Endothelial cell of umbilical vein (primary cell): ENCODE measurements around the gene SULF2. TPM values are rescaled to one million over a fixed set of nuclear protein-coding genes. Genes with fewer than 3 reads are reported as not detected.
A peak's percentile ranks its signal among the peaks of the same experiment; 100 is the strongest.

Experiments
- BruUV-seq: library from RNA; stranded (reverse); fragments of 400-500 nt; replicated peaks from 2 replicates; lab custom pipeline; 2021; lab: Mats Ljungman, UMichigan
- CTCF ChIA-PET: fragments of 300-600, 350-600 bp; sonication (Branson Sonifier 250); formaldehyde crosslinking; loops from one replicate; lab custom pipeline; 2021; ENCODE audit warnings: antibody characterized with exemption, inconsistent platforms; lab: Charles Lee
- POLR2A ChIA-PET: fragments of 300-600, 350-600 bp; sonication (Branson Sonifier 250); formaldehyde crosslinking; loops from one replicate; lab custom pipeline; 2021; ENCODE audit warnings: antibody characterized with exemption, inconsistent platforms; lab: Charles Lee
- DNase-seq: peaks from one replicate; pipeline ENCODE4 v3.0.0-alpha.2; 2011; ENCODE audit warnings: low read depth, low spot score
- FAIRE-seq: peaks from 2 replicates; lab custom pipeline; 2011; peaks lifted over from hg19 to GRCh38; lab: Jason Lieb, UNC
- H2AFZ ChIP-seq: 2 replicates; pipeline ENCODE4 v1.6.0; 2012; ENCODE audit warnings: low read depth, low read length, control low read depth, inconsistent platforms
- H3K27ac ChIP-seq: 2 replicates; pipeline ENCODE4 v1.5.1; 2011; ENCODE audit warnings: low read depth, mild to moderate bottlenecking, control low read depth, low read length, moderate library complexity; ENCODE audit not compliant: insufficient read depth
- H3K27me3 ChIP-seq, 2 experiments: 2 replicates each; pipeline versions ENCODE4 v1.6.0 to v1.6.1; 2011; ENCODE audit warnings: low read length in 2 of 2, mixed read lengths in 1 of 2; ENCODE audit not compliant: control insufficient read depth in 2 of 2, insufficient read depth in 2 of 2
- H3K36me3 ChIP-seq, 2 experiments: 2 replicates in 1 of 2; 3 replicates in 1 of 2; pipeline ENCODE4 v1.5.1; 2011; ENCODE audit warnings: low read length in 2 of 2, mild to moderate bottlenecking in 1 of 2, moderate library complexity in 1 of 2; ENCODE audit not compliant: control insufficient read depth in 2 of 2, insufficient read depth in 2 of 2; ENCODE audit errors: extremely low read depth in 1 of 2
- H3K4me1 ChIP-seq: 3 replicates; pipeline ENCODE4 v1.5.1; 2011; ENCODE audit warnings: mild to moderate bottlenecking, low read length; ENCODE audit not compliant: control insufficient read depth, insufficient read depth; ENCODE audit errors: extremely low read depth
- H3K4me2 ChIP-seq: 2 replicates; pipeline ENCODE4 v1.6.1; 2011; ENCODE audit warnings: low read length, control low read depth, mixed read lengths; ENCODE audit not compliant: insufficient read depth
- H3K4me3 ChIP-seq, 3 experiments: fragments of 200-600 bp in 1 of 3; sonication (generic), shearing (Covaris generic) in 1 of 3; replicated peaks in 1 of 3; 2 replicates each; pipeline ENCODE4 v1.5.1; 2011 to 2016; ENCODE audit warnings: control low read depth in 3 of 3, low read length in 3 of 3, mild to moderate bottlenecking in 2 of 3, inconsistent platforms in 1 of 3, low read depth in 1 of 3, moderate library complexity in 1 of 3; ENCODE audit not compliant: insufficient read depth in 1 of 3
- H3K79me2 ChIP-seq: 2 replicates; pipeline ENCODE4 v1.6.0; 2012; ENCODE audit warnings: low read length, inconsistent platforms; ENCODE audit not compliant: control insufficient read depth, insufficient read depth
- H3K9ac ChIP-seq: replicated peaks from 2 replicates; pipeline ENCODE3; 2011; ENCODE audit warnings: low read length, control low read depth; ENCODE audit not compliant: insufficient read depth; ENCODE audit errors: extremely low read depth
- H3K9me1 ChIP-seq: replicated peaks from 3 replicates; pipeline ENCODE4 v1.6.0; 2011; ENCODE audit warnings: mild to moderate bottlenecking, low read length; ENCODE audit not compliant: control insufficient read depth, insufficient read depth; ENCODE audit errors: extremely low read depth
- H3K9me3 ChIP-seq: replicated peaks from 2 replicates; pipeline ENCODE4 v1.5.1; 2012; ENCODE audit warnings: low read length, inconsistent platforms; ENCODE audit not compliant: control insufficient read depth, insufficient read depth
- H4K20me1 ChIP-seq: replicated peaks from 2 replicates; pipeline ENCODE3; 2011; ENCODE audit warnings: mild to moderate bottlenecking, low read length; ENCODE audit not compliant: control insufficient read depth, insufficient read depth; ENCODE audit errors: extremely low read depth
- CTCF ChIP-seq, 2 donors: IDR thresholded peaks; 1 replicate in 1 of 2; 2 replicates in 1 of 2; pipeline ENCODE4 v1.5.1; 2011; ENCODE audit warnings: low read length in 2 of 2, mild to moderate bottlenecking in 2 of 2, moderate library complexity in 2 of 2, control low read depth in 1 of 2, inconsistent platforms in 1 of 2, low read depth in 1 of 2; ENCODE audit not compliant: insufficient read depth in 1 of 2; ENCODE audit errors: extremely low read depth in 1 of 2
- EZH2 ChIP-seq: IDR thresholded peaks from 2 replicates; pipeline ENCODE4 v1.6.1; 2012; ENCODE audit warnings: borderline replicate concordance, low read depth, mild to moderate bottlenecking, moderate library complexity, low read length, inconsistent platforms; ENCODE audit not compliant: severe bottlenecking
- FOS ChIP-seq: IDR thresholded peaks from 2 replicates; pipeline ENCODE4 v1.6.1; 2011; ENCODE audit warnings: mild to moderate bottlenecking, low read length, moderate library complexity, borderline replicate concordance; ENCODE audit not compliant: insufficient read depth
- GATA2 ChIP-seq: IDR thresholded peaks from 2 replicates; pipeline ENCODE4 v1.7.0; 2011; ENCODE audit warnings: low read depth, mild to moderate bottlenecking, moderate library complexity, mixed read lengths, low read length; ENCODE audit not compliant: insufficient read length, insufficient read depth
- JUN ChIP-seq: IDR thresholded peaks from 2 replicates; pipeline ENCODE4 v1.6.1; 2011; ENCODE audit warnings: borderline replicate concordance, low read depth; ENCODE audit not compliant: insufficient read length, insufficient read depth
- MAX ChIP-seq: IDR thresholded peaks from 2 replicates; pipeline ENCODE4 v1.6.1; 2011; ENCODE audit not compliant: insufficient read depth, insufficient read length
- MYC ChIP-seq: IDR thresholded peaks from one replicate; pipeline ENCODE4 v1.6.1; 2011; ENCODE audit warnings: mild to moderate bottlenecking, low read depth, low read length
- POLR2A ChIP-seq: IDR thresholded peaks from 2 replicates; pipeline ENCODE4 v1.6.1; 2012; ENCODE audit warnings: low read depth, mild to moderate bottlenecking, control low read depth, low read length
- POLR2AphosphoS5 ChIP-seq: IDR thresholded peaks from 2 replicates; pipeline ENCODE4 v1.6.1; 2012; ENCODE audit warnings: low read depth, mild to moderate bottlenecking, control low read depth, low read length, moderate library complexity; ENCODE audit not compliant: insufficient read depth
- dilution Hi-C: fragments of 300-500 bp; cut with MboI; formaldehyde crosslinking; loops from one replicate; pipeline ENCODE4 v1.15.0; 2019; ENCODE audit warnings: low sequenced_read_pairs; ENCODE audit not compliant: extremely low pct_ligation_motif_present
- intact Hi-C: fragments of 100-400 bp; cut with micrococcal nuclease; formaldehyde crosslinking; loops from one replicate; pipeline ENCODE4 v1.10.0; 2022
- polyA plus RNA-seq, 4 experiments: library from polyadenylated mRNA; depleted of rRNA in 3 of 4; stranded (reverse) in 3 of 4; unstranded in 1 of 4; fragments of >200 nt; gene quantifications; 2 replicates each; pipeline versions ENCODE4 v1.2.1 to v1.2.3, GENCODE V29; 2011 to 2012; ENCODE audit warnings: missing spikeins in 1 of 4
- total RNA-seq: library from RNA; stranded (reverse); gene quantifications from 2 replicates; pipeline ENCODE4 v1.2.3, GENCODE V29; 2021

SULF2 gene
- total and polyA plus RNA-seq, 2 donors (not counting 3 experiments of a cell fraction or from before 2014, with no cell fraction given): 58.5 to 160 TPM

GRCh38 chr20:47725248-47725973, 59.9 kb downstream of the SULF2 start:
- Histone ChIP-seq H3K36me3 (no peaks in the 10 kb centered on the region), H3K79me2 (no peaks in the 10 kb centered on the region), H2AFZ (no peak overlapping the region), H3K9me3 (no peaks in the 10 kb centered on the region), H3K9ac (no peak overlapping the region), H3K4me3 (no peak overlapping the region), H3K4me1 (no peaks in the 10 kb centered on the region), H3K9me1 (no peaks in the 10 kb centered on the region), H3K27me3 (no peaks in the 10 kb centered on the region), H3K27ac (no peak overlapping the region), H4K20me1 (no peaks in the 10 kb centered on the region), H3K4me2 (no peak overlapping the region)
- FAIRE-seq: peak; percentile 96
- intact Hi-C loops: loop anchor here (1.0 kb wide), 5 partner anchors 61 to 896 kb away; no protein-coding TSS in a partner anchor
- ChIA-PET CTCF (interaction anchor here (0.6 to 7.9 kb wide), 25 partner anchors 9 to 898 kb away, joined by 3 to 122 read pairs (median 5); partner anchors contain the start of gene SULF2), POLR2A (no interaction called here)
- TF ChIP-seq FOS: no peak
- peak; percentile 66 for TF ChIP-seq MAX
- no peak for TF ChIP-seq GATA2
- no peak for TF ChIP-seq POLR2A
- TF ChIP-seq EZH2: no peak
- no peak for TF ChIP-seq POLR2AphosphoS5
- no peak for TF ChIP-seq JUN
- TF ChIP-seq MYC: no peak
- peak; percentile 90 to 91 for TF ChIP-seq CTCF (IDR thresholded peaks at IDR 0.05; ENCODE audit: extremely low read depth in 1 of 2, insufficient read depth in 1 of 2, low read depth in 1 of 2, low read length in 2 of 2)
- dilution Hi-C loops: no loop called here
- DNase-seq: peak; percentile 90
- BruUV-seq: no TSS peak
